ENCODE results near the gene INVS. TPM values are rescaled to one million over a fixed set of nuclear protein-coding genes. Genes with fewer than 3 reads are reported as not detected.
"Not testable (repeated sequence)": the region's sequence is repeated elsewhere in the genome, so short reads cannot be mapped to it uniquely, and the experiment has no call there.

The INVS gene
- total RNA-seq, 4 donors from 2014 or later, result 5.5 to 13.9 (median 6.7) TPM

GRCh38 chr9:100072805-100073204, 26.2 kb upstream of the INVS start:
- Histone ChIP-seq H3K4me1 (peaks cover 20 to 24% of the 10 kb centered on the region in 2 donors), H3K27me3 (no peaks in the 10 kb centered on the region), H3K36me3 (no peaks in the 10 kb centered on the region), H3K27ac (no peak overlapping the region), H3K4me3 (no peak overlapping the region), H3K9me3 (no peaks in the 10 kb centered on the region)
- TF ChIP-seq POLR2A (IDR thresholded peaks at IDR 0.05) (no peak), CTCF (IDR thresholded peaks at IDR 0.05 in 4 of 5, conservative IDR thresholded peaks at IDR 0.05 in 1 of 5) (no peak)
- intact Hi-C loops (cut with DNase I; ENCODE audit: low total_unique reads) (no loop called here), in situ Hi-C loops (cut with MboI; ENCODE audit: low sequenced_read_pairs in 4 of 4) (no loop called here)
- no peak for ATAC-seq
- DNase-seq, result no peak

- ATAC-seq (no peak), DNase-seq (no peak)
- TF ChIP-seq CTCF (IDR thresholded peaks at IDR 0.05 in 4 of 5, conservative IDR thresholded peaks at IDR 0.05 in 1 of 5) (no peak), POLR2A (IDR thresholded peaks at IDR 0.05) (no peak)
- intact Hi-C loops (cut with DNase I; ENCODE audit: low total_unique reads), result no loop called here
- H3K9me3 ChIP-seq, result no peaks in the 10 kb centered on the region
- in situ Hi-C loops (cut with MboI; ENCODE audit: low sequenced_read_pairs in 4 of 4), result no loop called here
- H3K36me3 ChIP-seq, result no peaks in the 10 kb centered on the region
- H3K4me3 ChIP-seq, result no peak overlapping the region
- no peak overlapping the region for H3K27ac ChIP-seq
- H3K4me1 ChIP-seq, result peaks cover 20 to 24% of the 10 kb centered on the region in 2 donors
- no peaks in the 10 kb centered on the region for H3K27me3 ChIP-seq
These were observed 24.9 kb upstream of the INVS start for GRCh38 chr9:100074093-100074492.

- Histone ChIP-seq H3K27ac (no peak overlapping the region), H3K4me1 (peaks cover 16 to 26% of the 10 kb centered on the region in 2 donors), H3K27me3 (no peaks in the 10 kb centered on the region), H3K9me3 (no peaks in the 10 kb centered on the region), H3K36me3 (no peaks in the 10 kb centered on the region), H3K4me3 (no peak overlapping the region)
- TF ChIP-seq CTCF (IDR thresholded peaks at IDR 0.05 in 4 of 5, conservative IDR thresholded peaks at IDR 0.05 in 1 of 5), result no peak
- no peak for TF ChIP-seq POLR2A (IDR thresholded peaks at IDR 0.05)
- intact Hi-C loops (cut with DNase I; ENCODE audit: low total_unique reads), result no loop called here
- DNase-seq, result no peak
- in situ Hi-C loops (cut with MboI; ENCODE audit: low sequenced_read_pairs in 4 of 4), result no loop called here
- ATAC-seq, result no peak
These were observed 24.1 kb upstream of the INVS start for GRCh38 chr9:100074989-100075388.

GRCh38 chr9:100076256-100076655, 22.8 kb upstream of the INVS start:
- H3K4me3 ChIP-seq; H3K36me3 ChIP-seq; H3K27ac ChIP-seq; H3K9me3 ChIP-seq; intact Hi-C loops (cut with DNase I; ENCODE audit: low total_unique reads); H3K27me3 ChIP-seq; ATAC-seq; DNase-seq; in situ Hi-C loops (cut with MboI; ENCODE audit: low sequenced_read_pairs in 4 of 4): not testable (repeated sequence)
- peaks cover 15 to 19% of the 10 kb centered on the region in 2 donors for H3K4me1 ChIP-seq

- H3K36me3 ChIP-seq, result no peaks in the 10 kb centered on the region
- no peak for ATAC-seq
- no peaks in the 10 kb centered on the region for H3K9me3 ChIP-seq
- H3K4me3 ChIP-seq, result no peak overlapping the region
- in situ Hi-C loops (cut with MboI; ENCODE audit: low sequenced_read_pairs in 4 of 4), result no loop called here
- no peaks in the 10 kb centered on the region for H3K27me3 ChIP-seq
- H3K27ac ChIP-seq, result no peak overlapping the region
- peaks cover 51% of the 10 kb centered on the region in 2 donors for H3K4me1 ChIP-seq
- intact Hi-C loops (cut with DNase I; ENCODE audit: low total_unique reads), result no loop called here
- DNase-seq, result no peak
- no peak for TF ChIP-seq POLR2A (IDR thresholded peaks at IDR 0.05)
- no peak for TF ChIP-seq CTCF (IDR thresholded peaks at IDR 0.05 in 4 of 5, conservative IDR thresholded peaks at IDR 0.05 in 1 of 5)
These were observed 16.3 kb upstream of the INVS start for GRCh38 chr9:100082782-100083181.
